Uterus (tissue), 4 donors: ENCODE data around the gene PARP15. TPM values are rescaled to one million over a fixed set of nuclear protein-coding genes. Genes with fewer than 3 reads are reported as not detected.

Experiments
- DNase-seq, 2 donors: peaks; one replicate each; pipeline ENCODE4 v3.0.0-alpha.2; 2019 to 2020
- H3K27ac ChIP-seq, 2 donors: fragments of 200-600 bp; sonication (generic); 1 replicate in 1 of 2; 2 replicates in 1 of 2; pipeline ENCODE4 v1.5.1; 2016 to 2018
- H3K27me3 ChIP-seq, 2 donors: fragments of 200-600 bp; sonication (generic); one replicate each; pipeline ENCODE4 v1.5.1; 2018 to 2019; ENCODE audit warnings: control low read depth in 1 of 2
- H3K36me3 ChIP-seq, 2 donors: fragments of 200-600 bp; sonication (generic); one replicate each; pipeline ENCODE4 v1.5.1; 2019; ENCODE audit warnings: control low read depth in 1 of 2
- H3K4me1 ChIP-seq, 2 donors: fragments of 200-600 bp; sonication (generic); one replicate each; pipeline ENCODE4 v1.5.1; 2018 to 2019; ENCODE audit warnings: control low read depth in 1 of 2
- H3K4me3 ChIP-seq, 2 donors: fragments of 200-600 bp; sonication (generic); 1 replicate in 1 of 2; 2 replicates in 1 of 2; pipeline ENCODE4 v1.5.1; 2018 to 2019; ENCODE audit warnings: mild to moderate bottlenecking in 1 of 2
- H3K9me3 ChIP-seq, 2 donors: fragments of 200-600 bp; sonication (generic); one replicate each; pipeline ENCODE4 v1.5.1; 2019; ENCODE audit warnings: control low read depth in 1 of 2
- POLR2A ChIP-seq, 2 donors: fragments of 450-650 bp; IDR thresholded peaks; one replicate each; pipeline ENCODE4 v1.6.1; 2016; ENCODE audit warnings: antibody characterized with exemption in 2 of 2, mild to moderate bottlenecking in 1 of 2, moderate library complexity in 1 of 2
- intact Hi-C: fragments of 100-400 bp; cut with DNase I; formaldehyde crosslinking; loops from one replicate; pipeline ENCODE4 v1.15.1; 2023; ENCODE audit warnings: low total_unique reads
- total RNA-seq, 4 donors: library from RNA; depleted of rRNA in 3 of 4; stranded (reverse); fragments of >200 nt in 3 of 4; gene quantifications; one replicate each; pipeline versions ENCODE4 v1.1.0 to v1.2.4, GENCODE V29; 2014 to 2023
- TF ChIP-seq, protein P1 (sequence below), 4 experiments: fragments of 200-600 bp in 2 of 4; fragments of 450-650 bp in 2 of 4; sonication (generic) in 2 of 4; IDR thresholded peaks; one replicate each; pipeline ENCODE4 v1.5.1; 2016 to 2019; ENCODE audit warnings: antibody characterized with exemption in 4 of 4, mild to moderate bottlenecking in 2 of 4, moderate library complexity in 1 of 4
- donor health status: DM: yes; HTN: yes; CAD: no.

Gene PARP15
- total RNA-seq, 4 donors from 2014 or later: under 0.01 to 3.1 (median 1.6) TPM

DNA sequence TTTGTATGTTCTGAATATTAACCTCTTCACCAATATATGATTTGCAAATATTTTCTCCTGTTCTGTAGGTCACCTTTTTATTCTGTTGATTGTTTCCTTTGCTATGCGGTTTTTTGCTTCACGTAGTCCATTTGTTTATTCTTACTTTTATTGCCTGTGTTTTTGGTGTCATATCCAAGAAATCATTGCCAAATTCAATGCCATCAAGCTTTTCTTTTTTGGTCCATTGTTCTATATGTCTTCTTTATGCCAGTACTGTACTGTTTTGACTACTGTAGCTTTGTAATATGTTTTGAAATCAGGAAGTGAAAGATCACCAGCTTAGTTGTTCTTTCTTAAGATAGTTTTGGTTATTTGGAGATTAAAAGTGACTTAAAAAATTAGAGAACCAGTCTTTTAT is 4.2 kb downstream of the PARP15 start:
- H3K27ac ChIP-seq: no peak overlapping the region
- TF ChIP-seq POLR2A (IDR thresholded peaks at IDR 0.05): no peak
- TF ChIP-seq, protein P1, sequence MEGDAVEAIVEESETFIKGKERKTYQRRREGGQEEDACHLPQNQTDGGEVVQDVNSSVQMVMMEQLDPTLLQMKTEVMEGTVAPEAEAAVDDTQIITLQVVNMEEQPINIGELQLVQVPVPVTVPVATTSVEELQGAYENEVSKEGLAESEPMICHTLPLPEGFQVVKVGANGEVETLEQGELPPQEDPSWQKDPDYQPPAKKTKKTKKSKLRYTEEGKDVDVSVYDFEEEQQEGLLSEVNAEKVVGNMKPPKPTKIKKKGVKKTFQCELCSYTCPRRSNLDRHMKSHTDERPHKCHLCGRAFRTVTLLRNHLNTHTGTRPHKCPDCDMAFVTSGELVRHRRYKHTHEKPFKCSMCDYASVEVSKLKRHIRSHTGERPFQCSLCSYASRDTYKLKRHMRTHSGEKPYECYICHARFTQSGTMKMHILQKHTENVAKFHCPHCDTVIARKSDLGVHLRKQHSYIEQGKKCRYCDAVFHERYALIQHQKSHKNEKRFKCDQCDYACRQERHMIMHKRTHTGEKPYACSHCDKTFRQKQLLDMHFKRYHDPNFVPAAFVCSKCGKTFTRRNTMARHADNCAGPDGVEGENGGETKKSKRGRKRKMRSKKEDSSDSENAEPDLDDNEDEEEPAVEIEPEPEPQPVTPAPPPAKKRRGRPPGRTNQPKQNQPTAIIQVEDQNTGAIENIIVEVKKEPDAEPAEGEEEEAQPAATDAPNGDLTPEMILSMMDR (IDR thresholded peaks at IDR 0.05): no peak
- no peak for DNase-seq
- no peak overlapping the region for H3K4me3 ChIP-seq
- no peaks in the 10 kb centered on the region for H3K36me3 ChIP-seq
- H3K9me3 ChIP-seq: peaks cover 0 to 8% of the 10 kb centered on the region in 2 donors
- no peaks in the 10 kb centered on the region for H3K27me3 ChIP-seq
- no peaks in the 10 kb centered on the region for H3K4me1 ChIP-seq
- intact Hi-C loops: no loop called here

DNA sequence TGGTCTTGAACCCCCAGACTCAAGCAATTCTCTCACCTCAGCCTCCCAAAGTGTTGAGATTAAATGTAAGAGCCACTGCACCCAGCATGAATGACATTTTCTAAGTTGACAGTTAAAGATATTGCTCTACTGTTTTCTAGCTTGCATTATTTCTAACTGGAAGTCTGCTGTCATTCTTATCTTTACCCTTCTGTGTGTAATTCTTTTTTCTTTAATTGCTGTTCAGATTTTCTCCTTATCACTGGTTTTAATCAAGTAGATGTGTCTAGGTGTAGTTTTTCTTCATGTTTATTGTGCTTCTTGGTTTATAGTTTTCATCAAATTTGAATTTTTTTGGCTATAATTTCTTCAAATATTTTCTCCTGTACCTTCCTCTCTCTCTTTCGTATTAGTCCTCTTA is 4.9 kb downstream of the PARP15 start:
- intact Hi-C loops: no loop called here
- no peaks in the 10 kb centered on the region for H3K27me3 ChIP-seq

DNA sequence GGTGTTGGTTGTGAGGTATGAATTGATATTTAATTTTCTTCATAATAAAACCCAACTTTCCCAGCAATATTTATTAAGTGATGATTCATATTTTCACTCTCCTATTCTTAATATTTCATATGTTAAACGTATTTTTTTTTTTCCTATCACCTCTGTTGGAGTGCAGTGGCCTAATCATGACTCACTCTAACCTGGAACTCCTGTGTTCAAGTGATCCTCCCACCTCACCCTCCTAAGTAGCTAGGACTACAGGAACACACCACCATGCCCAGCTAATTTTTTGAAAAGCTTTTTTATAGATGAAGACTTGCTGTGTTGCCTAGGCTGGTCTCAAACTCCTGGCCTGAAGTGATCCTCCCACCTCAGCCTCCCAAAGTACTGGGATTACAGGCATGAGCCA is 8.6 kb downstream of the PARP15 start:
- no peaks in the 10 kb centered on the region for H3K4me1 ChIP-seq
- intact Hi-C loops: no loop called here
- H3K9me3 ChIP-seq: peaks cover 0 to 8% of the 10 kb centered on the region in 2 donors
- no peaks in the 10 kb centered on the region for H3K27me3 ChIP-seq
- no peak for DNase-seq
- H3K27ac ChIP-seq: no peak overlapping the region
- no peaks in the 10 kb centered on the region for H3K36me3 ChIP-seq
- no peak overlapping the region for H3K4me3 ChIP-seq
- TF ChIP-seq, protein P1 (IDR thresholded peaks at IDR 0.05): no peak
- TF ChIP-seq POLR2A (IDR thresholded peaks at IDR 0.05): no peak

More for the DNA sequence above, 4.9 kb downstream of the PARP15 start:
- H3K4me3 ChIP-seq: no peak overlapping the region
- no peak for DNase-seq
- no peak overlapping the region for H3K27ac ChIP-seq
- no peaks in the 10 kb centered on the region for H3K36me3 ChIP-seq
- TF ChIP-seq, protein P1 (IDR thresholded peaks at IDR 0.05): no peak
- TF ChIP-seq POLR2A (IDR thresholded peaks at IDR 0.05): no peak
- H3K9me3 ChIP-seq: peaks cover 0 to 8% of the 10 kb centered on the region in 2 donors
- no peaks in the 10 kb centered on the region for H3K4me1 ChIP-seq

DNA sequence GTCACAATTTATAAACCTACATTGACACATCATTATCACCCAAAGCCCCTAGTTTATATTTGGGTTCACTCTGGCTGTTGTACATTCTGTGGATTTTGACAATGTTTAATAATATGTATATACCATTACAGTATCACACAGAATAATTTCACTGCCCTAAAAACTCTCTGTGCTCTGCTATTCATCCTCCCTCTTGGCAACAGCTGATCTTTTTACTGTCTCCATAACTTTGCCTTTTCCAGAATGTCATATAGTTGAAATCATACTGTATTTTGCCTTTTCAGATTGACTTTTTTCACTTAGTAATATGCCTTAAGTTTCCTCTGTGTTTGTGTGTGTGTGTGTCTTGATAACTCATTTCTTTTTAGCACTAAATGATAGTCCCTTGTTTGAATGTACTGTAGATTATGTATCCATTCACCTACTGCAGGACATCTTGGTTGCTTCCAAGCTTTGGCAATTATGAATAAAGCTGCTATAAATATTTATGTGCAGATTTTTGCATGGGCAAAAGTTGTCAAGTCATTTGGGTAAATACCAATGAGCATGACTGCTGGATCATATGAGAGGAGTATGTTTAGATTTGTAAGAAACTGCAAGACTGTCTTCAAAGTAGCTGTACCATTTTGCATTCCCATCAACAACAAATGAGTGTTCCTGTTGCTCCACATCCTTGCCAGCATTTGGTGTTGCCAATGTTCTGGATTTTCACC is 9.5 kb downstream of the PARP15 start:
- no peak overlapping the region for H3K27ac ChIP-seq
- TF ChIP-seq, protein P1 (IDR thresholded peaks at IDR 0.05): no peak
- TF ChIP-seq POLR2A (IDR thresholded peaks at IDR 0.05): no peak
- peaks cover 0 to 8% of the 10 kb centered on the region in 2 donors for H3K9me3 ChIP-seq
- H3K36me3 ChIP-seq: no peaks in the 10 kb centered on the region
- no peak overlapping the region for H3K4me3 ChIP-seq
- H3K27me3 ChIP-seq: no peaks in the 10 kb centered on the region
- intact Hi-C loops: no loop called here
- no peaks in the 10 kb centered on the region for H3K4me1 ChIP-seq
- DNase-seq: no peak

DNA sequence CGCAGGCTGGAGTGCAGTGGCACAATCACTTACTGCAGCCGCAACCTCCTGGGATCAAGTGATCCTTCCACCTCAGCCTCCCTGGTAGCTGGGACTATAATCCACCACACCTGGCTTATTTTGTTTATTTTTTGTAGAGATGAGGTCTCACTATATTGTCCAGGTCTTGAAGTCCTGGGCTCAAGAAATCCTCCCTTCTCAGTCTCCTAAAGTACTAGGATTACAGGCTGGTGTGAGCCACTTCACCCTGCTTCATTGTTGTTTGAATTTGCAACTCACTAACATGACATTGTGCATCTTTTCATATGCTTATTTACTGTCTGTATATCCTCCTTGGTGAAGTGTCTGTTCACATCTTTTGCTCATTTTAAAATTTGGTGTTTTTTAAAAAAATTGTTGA is 10.1 kb downstream of the PARP15 start:
- Histone ChIP-seq H3K4me1 (no peaks in the 10 kb centered on the region), H3K9me3 (peaks cover 0 to 4% of the 10 kb centered on the region in 2 donors), H3K27ac (no peak overlapping the region), H3K36me3 (no peaks in the 10 kb centered on the region), H3K27me3 (no peaks in the 10 kb centered on the region), H3K4me3 (no peak overlapping the region)
- DNase-seq: no peak
- no peak for TF ChIP-seq POLR2A (IDR thresholded peaks at IDR 0.05)
- TF ChIP-seq, protein P1 (IDR thresholded peaks at IDR 0.05): no peak
- intact Hi-C loops: no loop called here
